SK-N-SH (cell line): ENCODE data around the gene SI. TPM values are rescaled to one million over a fixed set of nuclear protein-coding genes. Genes with fewer than 3 reads are reported as not detected.

ENCODE experiments used
- CTCF ChIA-PET: fragments of 300-600, 350-600 bp; formaldehyde crosslinking; extraction: SDS; loops from one replicate; lab custom pipeline; 2021; lab: Yijun Ruan, JAX
- POLR2A ChIA-PET: fragments of 350-600 bp; sonication (Branson Sonifier 250); formaldehyde crosslinking; extraction: SDS; loops from one replicate; lab custom pipeline; 2020; ENCODE audit warnings: antibody characterized with exemption, inconsistent platforms; lab: Yijun Ruan, JAX
- DNase-seq: peaks from one replicate; pipeline ENCODE4 v3.0.0; 2012
- H2AFZ ChIP-seq: fragments of 200-600 bp; sonication (generic); 2 replicates; pipeline ENCODE4 v1.8.1; 2016; ENCODE audit warnings: antibody characterized with exemption, mild to moderate bottlenecking, low read depth
- H3F3A ChIP-seq: fragments of 200-600 bp; sonication (generic); replicated peaks from 2 replicates; pipeline ENCODE3; 2016; ENCODE audit warnings: antibody characterized with exemption, mild to moderate bottlenecking; ENCODE audit not compliant: insufficient read depth
- H3K27ac ChIP-seq, 2 experiments: fragments of 200-500 bp in 1 of 2; fragments of 200-600 bp in 1 of 2; sonication (Bioruptor generic) in 1 of 2; sonication (generic), shearing (Covaris generic) in 1 of 2; 2 replicates each; pipeline versions ENCODE4 v1.5.1 to v1.6.1; 2014 to 2016; ENCODE audit warnings: low read depth in 2 of 2, inconsistent platforms in 1 of 2, low read length in 1 of 2, mild to moderate bottlenecking in 1 of 2, mixed read lengths in 1 of 2
- H3K27me3 ChIP-seq: fragments of 200-600 bp; sonication (generic), shearing (Covaris generic); 2 replicates; pipeline ENCODE4 v1.6.1; 2016; ENCODE audit warnings: mixed run types; ENCODE audit not compliant: insufficient read depth
- H3K36me3 ChIP-seq, 2 experiments: fragments of 200-500 bp in 1 of 2; fragments of 200-600 bp in 1 of 2; sonication (Bioruptor generic) in 1 of 2; sonication (generic) in 1 of 2; replicated peaks in 1 of 2; 2 replicates each; pipeline versions ENCODE3 to v1.5.1; 2014 to 2016; ENCODE audit warnings: low read length in 1 of 2, mild to moderate bottlenecking in 1 of 2; ENCODE audit not compliant: insufficient read depth in 2 of 2, control insufficient read depth in 1 of 2
- H3K4me1 ChIP-seq, 2 experiments: fragments of 200-500 bp in 1 of 2; fragments of 200-600 bp in 1 of 2; sonication (Bioruptor generic) in 1 of 2; sonication (generic), shearing (Covaris generic) in 1 of 2; 2 replicates each; pipeline versions ENCODE4 v1.5.1 to v1.6.1; 2014 to 2016; ENCODE audit warnings: low read depth in 1 of 2, low read length in 1 of 2, mixed run types in 1 of 2; ENCODE audit not compliant: insufficient read depth in 2 of 2, control insufficient read depth in 1 of 2
- H3K4me2 ChIP-seq: fragments of 200-600 bp; sonication (generic), shearing (Covaris generic); 2 replicates; pipeline ENCODE4 v1.6.1; 2017; ENCODE audit warnings: mixed run types
- H3K4me3 ChIP-seq, 2 experiments: fragments of 200-500 bp in 1 of 2; fragments of 200-600 bp in 1 of 2; sonication (Bioruptor generic) in 1 of 2; sonication (generic), shearing (Covaris generic) in 1 of 2; 2 replicates each; pipeline versions ENCODE4 v1.5.1 to v1.8.1; 2014 to 2016; ENCODE audit warnings: low read depth in 2 of 2, inconsistent platforms in 1 of 2, low read length in 1 of 2, mild to moderate bottlenecking in 1 of 2, mixed read lengths in 1 of 2, moderate library complexity in 1 of 2
- H3K79me2 ChIP-seq: fragments of 200-600 bp; sonication (generic); 2 replicates; pipeline ENCODE4 v1.8.1; 2017; ENCODE audit warnings: mild to moderate bottlenecking; ENCODE audit not compliant: insufficient read depth
- H3K9ac ChIP-seq: fragments of 200-600 bp; sonication (generic); 2 replicates; pipeline ENCODE4 v1.6.1; 2017; ENCODE audit warnings: mixed run types
- H3K9me2 ChIP-seq: fragments of 200-600 bp; sonication (generic); 2 replicates; pipeline ENCODE4 v1.6.1; 2017; ENCODE audit warnings: mixed run types
- H3K9me3 ChIP-seq: fragments of 200-600 bp; sonication (generic); 2 replicates; pipeline ENCODE4 v1.6.1; 2017; ENCODE audit warnings: mixed run types, mild to moderate bottlenecking, moderate library complexity
- H4K20me1 ChIP-seq: fragments of 200-600 bp; sonication (generic); 2 replicates; pipeline ENCODE4 v1.6.1; 2017; ENCODE audit warnings: mild to moderate bottlenecking, mixed run types; ENCODE audit not compliant: insufficient read depth
- CTCF ChIP-seq: fragments of 200-600 bp; sonication (generic); IDR thresholded peaks from 2 replicates; pipeline ENCODE4 v1.6.1; 2017; ENCODE audit warnings: antibody characterized with exemption, mild to moderate bottlenecking, moderate library complexity
- ELF1 ChIP-seq: IDR thresholded peaks from 2 replicates; pipeline ENCODE4 v1.4.0; 2012
- FOSL2 ChIP-seq: IDR thresholded peaks from 2 replicates; pipeline ENCODE4 v1.4.0; 2012; ENCODE audit warnings: low read depth, mild to moderate bottlenecking, moderate library complexity, borderline replicate concordance
- FOXJ3 ChIP-seq: sonication (generic); formaldehyde crosslinking; IDR thresholded peaks from 2 replicates; pipeline ENCODE4 v1.5.1; 2020; ENCODE audit warnings: mild to moderate bottlenecking, missing genetic modification reagents
- FOXM1 ChIP-seq: IDR thresholded peaks from 2 replicates; pipeline ENCODE4 v1.4.0; 2012; ENCODE audit warnings: low read depth, mild to moderate bottlenecking
- GABPA ChIP-seq: IDR thresholded peaks from 2 replicates; pipeline ENCODE4 v1.4.0; 2012; ENCODE audit warnings: low read depth, mild to moderate bottlenecking
- JUND ChIP-seq: IDR thresholded peaks from 2 replicates; pipeline ENCODE4 v1.4.0; 2012
- MXI1 ChIP-seq: IDR thresholded peaks from 2 replicates; pipeline ENCODE4 v1.6.1; 2012; ENCODE audit warnings: mild to moderate bottlenecking, low read depth, low read length, improper control_type of control experiment
- NRF1 ChIP-seq: IDR thresholded peaks from 2 replicates; pipeline ENCODE4 v1.6.1; 2012; ENCODE audit warnings: low read depth, mild to moderate bottlenecking, low read length
- PBX3 ChIP-seq: IDR thresholded peaks from 2 replicates; pipeline ENCODE4; 2012
- POLR2AphosphoS5 ChIP-seq: IDR thresholded peaks from 2 replicates; pipeline ENCODE4 v1.6.1; 2012; ENCODE audit warnings: low read depth, low read length
- RCOR1 ChIP-seq: fragments of 150-350 bp; IDR thresholded peaks from 2 replicates; pipeline ENCODE4 v1.6.1; 2017; ENCODE audit warnings: antibody characterized with exemption, low read length
- RXRA ChIP-seq: IDR thresholded peaks from 2 replicates; pipeline ENCODE4 v1.4.0; 2012; ENCODE audit warnings: low read depth, mild to moderate bottlenecking, borderline replicate concordance
- SIN3A ChIP-seq: IDR thresholded peaks from 2 replicates; pipeline ENCODE4 v1.6.1; 2012; ENCODE audit warnings: low read depth, mild to moderate bottlenecking, low read length, moderate library complexity, borderline replicate concordance
- TCF12 ChIP-seq: IDR thresholded peaks from 2 replicates; pipeline ENCODE4 v1.4.0; 2012
- USF2 ChIP-seq: fragments of 150-350 bp; IDR thresholded peaks from 2 replicates; pipeline ENCODE4 v1.6.1; 2017; ENCODE audit warnings: antibody characterized with exemption, low read length, low read depth, borderline replicate concordance
- YY1 ChIP-seq: IDR thresholded peaks from 2 replicates; pipeline ENCODE4 v1.4.0; 2012; ENCODE audit warnings: low read depth, mild to moderate bottlenecking
- WGBS: methylation state at CpG from one replicate; pipeline ENCODE4 v1.1.6; 2017; ENCODE audit warnings: low lambda C conversion rate; 5-methylcytosine and 5-hydroxymethylcytosine counted together
- polyA plus RNA-seq, 3 experiments: library from polyadenylated mRNA; depleted of rRNA; stranded (reverse); fragments of >200 nt; gene quantifications; 2 replicates each; pipeline ENCODE4 v1.2.3, GENCODE V29; 2012
- TF ChIP-seq, protein P1 (sequence below): fragments of 150-350 bp; IDR thresholded peaks from 2 replicates; pipeline ENCODE4 v1.6.1; 2016; ENCODE audit warnings: mild to moderate bottlenecking, low read depth, low read length
- TF ChIP-seq, protein P2 (sequence below): IDR thresholded peaks from 2 replicates; pipeline ENCODE4 v1.4.0; 2012; ENCODE audit warnings: low read depth, borderline replicate concordance

The SI gene
- polyA plus RNA-seq, 1 of the 3 experiments (the other 2 are of a cell fraction): not detected

DNA sequence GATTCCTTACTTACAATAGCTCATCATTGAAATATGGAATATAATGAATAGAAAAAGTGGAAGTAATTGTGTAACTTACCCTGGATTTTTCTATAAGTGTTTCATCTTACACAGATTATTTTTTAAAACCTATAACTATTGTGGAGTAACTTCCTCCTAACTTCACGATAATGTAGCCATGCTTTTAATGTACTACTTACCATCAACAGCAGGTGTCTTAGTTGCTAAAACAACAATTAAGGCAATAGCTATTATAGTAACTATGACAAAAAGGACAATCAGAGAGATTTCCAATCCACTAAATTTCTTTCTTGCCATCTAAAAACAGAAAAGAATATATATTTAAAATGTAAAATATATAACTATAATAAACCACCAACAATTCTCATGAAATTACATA lies 2.6 kb downstream of the SI start (continued):
- TF ChIP-seq POLR2AphosphoS5: no peak
- no peak for TF ChIP-seq TCF12
- no peak for TF ChIP-seq FOSL2
- TF ChIP-seq, all 33 proteins: peak for 0

DNA sequence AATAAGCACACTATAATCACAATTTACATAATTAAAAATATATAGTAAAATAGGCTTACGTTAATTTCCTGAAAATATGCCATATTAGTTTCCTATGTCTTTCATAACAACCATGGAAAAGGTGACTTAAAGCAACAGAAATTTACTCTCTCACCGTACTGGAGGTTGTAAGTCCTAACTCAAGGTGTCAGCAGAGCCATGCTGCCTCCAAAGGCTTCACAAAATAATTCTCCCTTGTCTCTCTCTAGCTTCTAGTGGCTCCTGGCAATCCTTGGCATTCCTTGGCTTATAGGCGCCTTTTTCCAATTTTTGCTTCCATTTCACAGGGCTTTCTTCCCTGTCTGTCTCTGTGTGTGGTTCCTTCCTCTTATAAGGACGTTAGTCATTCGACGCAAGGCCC lies 7.6 kb downstream of the SI start:
- H3K27ac ChIP-seq: no peak overlapping the region
- no peak overlapping the region for H3K9ac ChIP-seq
- no peaks in the 10 kb centered on the region for H3K4me1 ChIP-seq
- no peak overlapping the region for H3K4me3 ChIP-seq
- no peaks in the 10 kb centered on the region for H3K9me2 ChIP-seq
- no peaks in the 10 kb centered on the region for H4K20me1 ChIP-seq
- H3K36me3 ChIP-seq: no peaks in the 10 kb centered on the region
- WGBS: 29% methylated on average over 6 of the region's 6 CpGs
- H3K9me3 ChIP-seq: no peaks in the 10 kb centered on the region
- H2AFZ ChIP-seq: no peak overlapping the region
- H3K4me2 ChIP-seq: no peak overlapping the region
- no peaks in the 10 kb centered on the region for H3K27me3 ChIP-seq
- DNase-seq: no peak
- CTCF ChIA-PET: no interaction called here
- no peaks in the 10 kb centered on the region for H3F3A ChIP-seq
- TF ChIP-seq MXI1: no peak
- TF ChIP-seq FOSL2: no peak
- no peak for TF ChIP-seq GABPA
- no peak for TF ChIP-seq FOXM1
- no peak for TF ChIP-seq ELF1
- TF ChIP-seq FOXJ3 (CRISPR knock-in tag): no peak
- no peak for TF ChIP-seq TCF12
- TF ChIP-seq JUND: no peak
- TF ChIP-seq, protein P1, sequence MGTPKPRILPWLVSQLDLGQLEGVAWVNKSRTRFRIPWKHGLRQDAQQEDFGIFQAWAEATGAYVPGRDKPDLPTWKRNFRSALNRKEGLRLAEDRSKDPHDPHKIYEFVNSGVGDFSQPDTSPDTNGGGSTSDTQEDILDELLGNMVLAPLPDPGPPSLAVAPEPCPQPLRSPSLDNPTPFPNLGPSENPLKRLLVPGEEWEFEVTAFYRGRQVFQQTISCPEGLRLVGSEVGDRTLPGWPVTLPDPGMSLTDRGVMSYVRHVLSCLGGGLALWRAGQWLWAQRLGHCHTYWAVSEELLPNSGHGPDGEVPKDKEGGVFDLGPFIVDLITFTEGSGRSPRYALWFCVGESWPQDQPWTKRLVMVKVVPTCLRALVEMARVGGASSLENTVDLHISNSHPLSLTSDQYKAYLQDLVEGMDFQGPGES: no peak
- TF ChIP-seq RCOR1: no peak
- TF ChIP-seq RXRA: no peak
- TF ChIP-seq PBX3: no peak
- no peak for TF ChIP-seq YY1
- TF ChIP-seq SIN3A: no peak
- TF ChIP-seq USF2: no peak
- TF ChIP-seq, protein P2, sequence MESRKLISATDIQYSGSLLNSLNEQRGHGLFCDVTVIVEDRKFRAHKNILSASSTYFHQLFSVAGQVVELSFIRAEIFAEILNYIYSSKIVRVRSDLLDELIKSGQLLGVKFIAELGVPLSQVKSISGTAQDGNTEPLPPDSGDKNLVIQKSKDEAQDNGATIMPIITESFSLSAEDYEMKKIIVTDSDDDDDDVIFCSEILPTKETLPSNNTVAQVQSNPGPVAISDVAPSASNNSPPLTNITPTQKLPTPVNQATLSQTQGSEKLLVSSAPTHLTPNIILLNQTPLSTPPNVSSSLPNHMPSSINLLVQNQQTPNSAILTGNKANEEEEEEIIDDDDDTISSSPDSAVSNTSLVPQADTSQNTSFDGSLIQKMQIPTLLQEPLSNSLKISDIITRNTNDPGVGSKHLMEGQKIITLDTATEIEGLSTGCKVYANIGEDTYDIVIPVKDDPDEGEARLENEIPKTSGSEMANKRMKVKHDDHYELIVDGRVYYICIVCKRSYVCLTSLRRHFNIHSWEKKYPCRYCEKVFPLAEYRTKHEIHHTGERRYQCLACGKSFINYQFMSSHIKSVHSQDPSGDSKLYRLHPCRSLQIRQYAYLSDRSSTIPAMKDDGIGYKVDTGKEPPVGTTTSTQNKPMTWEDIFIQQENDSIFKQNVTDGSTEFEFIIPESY: no peak
- TF ChIP-seq NRF1: no peak
- no peak for TF ChIP-seq CTCF
- POLR2A ChIA-PET: no interaction called here
- H3K79me2 ChIP-seq: no peaks in the 10 kb centered on the region
